Measurements from ENCODE around the gene C17orf50.

DNA sequence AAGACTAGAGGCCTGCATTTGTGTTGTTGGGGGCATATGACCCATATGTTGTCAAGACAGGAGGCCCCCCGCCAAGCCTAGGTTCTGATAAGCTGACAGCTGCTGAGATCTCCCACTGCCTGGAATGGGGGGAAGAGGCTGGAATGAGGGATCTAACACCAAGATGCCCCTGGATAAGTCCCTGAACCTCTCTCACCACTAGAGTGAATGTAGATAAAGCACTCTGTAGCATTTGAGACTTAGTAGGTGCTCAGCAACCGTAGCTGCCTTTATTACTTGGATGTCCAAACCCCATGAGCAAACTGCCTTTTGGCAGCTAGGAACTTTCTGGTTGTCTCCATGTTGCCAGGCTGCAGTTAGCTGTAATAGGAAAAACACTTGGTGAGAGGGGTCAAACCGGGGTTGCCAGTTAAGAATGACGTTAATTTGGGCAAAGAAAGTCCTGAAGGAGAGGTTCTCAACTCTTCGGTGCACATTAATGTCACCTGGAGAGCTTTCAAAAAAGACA is 33.7 kb upstream of the C17orf50 start:
- TF ChIP-seq, protein P1, sequence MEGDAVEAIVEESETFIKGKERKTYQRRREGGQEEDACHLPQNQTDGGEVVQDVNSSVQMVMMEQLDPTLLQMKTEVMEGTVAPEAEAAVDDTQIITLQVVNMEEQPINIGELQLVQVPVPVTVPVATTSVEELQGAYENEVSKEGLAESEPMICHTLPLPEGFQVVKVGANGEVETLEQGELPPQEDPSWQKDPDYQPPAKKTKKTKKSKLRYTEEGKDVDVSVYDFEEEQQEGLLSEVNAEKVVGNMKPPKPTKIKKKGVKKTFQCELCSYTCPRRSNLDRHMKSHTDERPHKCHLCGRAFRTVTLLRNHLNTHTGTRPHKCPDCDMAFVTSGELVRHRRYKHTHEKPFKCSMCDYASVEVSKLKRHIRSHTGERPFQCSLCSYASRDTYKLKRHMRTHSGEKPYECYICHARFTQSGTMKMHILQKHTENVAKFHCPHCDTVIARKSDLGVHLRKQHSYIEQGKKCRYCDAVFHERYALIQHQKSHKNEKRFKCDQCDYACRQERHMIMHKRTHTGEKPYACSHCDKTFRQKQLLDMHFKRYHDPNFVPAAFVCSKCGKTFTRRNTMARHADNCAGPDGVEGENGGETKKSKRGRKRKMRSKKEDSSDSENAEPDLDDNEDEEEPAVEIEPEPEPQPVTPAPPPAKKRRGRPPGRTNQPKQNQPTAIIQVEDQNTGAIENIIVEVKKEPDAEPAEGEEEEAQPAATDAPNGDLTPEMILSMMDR (IDR thresholded peaks at IDR 0.05) = no peak
- no peak for TF ChIP-seq EP300 (IDR thresholded peaks at IDR 0.05)

Measured in ovary (tissue), 3 donors.